ENCODE data around the gene PRIM2. TPM values are rescaled to one million over a fixed set of nuclear protein-coding genes. Genes with fewer than 3 reads are reported as not detected.
"Not testable (repeated sequence)": the region's sequence is repeated elsewhere in the genome, so short reads cannot be mapped to it uniquely, and the experiment has no call there.

Gene PRIM2
- polyA plus RNA-seq, 1 donor from 2014 or later, result 10.0 TPM

DNA sequence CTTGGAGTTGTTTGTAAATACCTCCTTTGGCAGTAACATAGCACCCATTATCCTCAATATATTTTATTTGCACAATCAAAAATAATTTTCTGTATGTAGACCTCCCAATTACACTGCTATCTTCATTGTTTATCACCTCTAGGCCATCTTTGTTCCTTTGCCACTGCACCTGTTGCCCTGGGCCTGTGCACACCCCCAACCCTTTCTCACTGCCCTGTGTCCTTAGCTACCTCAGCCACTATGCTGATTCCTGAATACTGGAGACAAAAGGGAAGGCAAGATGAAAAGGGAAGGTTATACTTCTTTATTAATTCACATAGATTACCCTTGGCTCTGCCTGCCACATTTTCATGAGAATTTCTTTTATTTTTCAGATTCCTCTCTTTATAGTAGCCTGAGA lies 127.9 kb downstream of the PRIM2 start:
- not testable (repeated sequence) for H3K9ac ChIP-seq (ENCODE audit: low read length); H3K27me3 ChIP-seq (ENCODE audit: insufficient read depth, low read depth, low read length); H3K9me3 ChIP-seq (ENCODE audit: low read length); H3K4me3 ChIP-seq (ENCODE audit: low read length); H3K27ac ChIP-seq (ENCODE audit: low read length); H2AFZ ChIP-seq (ENCODE audit: low read depth, low read length); H3K4me2 ChIP-seq (ENCODE audit: low read length); H3K79me2 ChIP-seq (replicated peaks; ENCODE audit: insufficient read depth, low read length); H3K9me2 ChIP-seq (ENCODE audit: insufficient read depth, low read length); H4K20me1 ChIP-seq (ENCODE audit: insufficient read depth); H3K36me3 ChIP-seq (ENCODE audit: insufficient read depth, low read length); H3F3A ChIP-seq (ENCODE audit: insufficient read depth, low read length, poor library complexity, severe bottlenecking)

DNA sequence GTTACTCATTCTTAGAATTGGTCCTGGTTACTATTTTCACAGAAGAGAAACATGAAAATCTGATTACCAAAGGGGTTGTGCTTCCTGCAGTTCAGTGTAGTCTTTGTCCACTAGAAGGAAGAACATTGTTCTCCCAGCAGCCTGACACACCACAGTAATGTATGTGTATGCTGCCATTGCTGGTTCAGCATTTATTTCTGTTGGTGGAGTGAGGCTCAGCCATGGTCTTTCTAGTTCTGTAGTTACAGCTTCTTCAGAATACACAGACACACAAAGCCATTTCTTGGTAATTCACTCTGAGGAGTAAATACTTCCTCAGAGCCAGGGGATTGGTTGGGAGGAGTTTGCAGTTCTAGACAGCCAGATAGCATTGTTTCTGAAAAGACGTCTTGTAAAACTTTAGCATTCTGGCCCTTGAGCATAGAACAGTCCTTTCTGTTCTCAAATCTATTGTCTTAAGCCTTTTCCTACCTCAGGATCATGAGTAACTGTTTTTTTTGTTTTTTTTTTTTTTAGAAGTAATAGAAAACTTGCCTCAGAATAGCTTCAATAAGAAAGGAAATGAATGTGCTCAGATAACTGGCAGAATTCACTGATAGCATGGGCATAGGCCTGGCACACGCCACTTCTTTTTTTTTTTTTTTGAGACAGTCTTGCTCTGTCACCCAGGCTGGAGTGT lies 128.5 kb downstream of the PRIM2 start:
- H3K9ac ChIP-seq (ENCODE audit: low read length); H3K4me2 ChIP-seq (ENCODE audit: low read length); H3K27me3 ChIP-seq (ENCODE audit: insufficient read depth, low read depth, low read length); H3K4me3 ChIP-seq (ENCODE audit: low read length); H3K9me3 ChIP-seq (ENCODE audit: low read length); H3K27ac ChIP-seq (ENCODE audit: low read length); H3K36me3 ChIP-seq (ENCODE audit: insufficient read depth, low read length); H4K20me1 ChIP-seq (ENCODE audit: insufficient read depth); H3K79me2 ChIP-seq (replicated peaks; ENCODE audit: insufficient read depth, low read length); H3K9me2 ChIP-seq (ENCODE audit: insufficient read depth, low read length); H2AFZ ChIP-seq (ENCODE audit: low read depth, low read length); H3F3A ChIP-seq (ENCODE audit: insufficient read depth, low read length, poor library complexity, severe bottlenecking): not testable (repeated sequence)

DNA sequence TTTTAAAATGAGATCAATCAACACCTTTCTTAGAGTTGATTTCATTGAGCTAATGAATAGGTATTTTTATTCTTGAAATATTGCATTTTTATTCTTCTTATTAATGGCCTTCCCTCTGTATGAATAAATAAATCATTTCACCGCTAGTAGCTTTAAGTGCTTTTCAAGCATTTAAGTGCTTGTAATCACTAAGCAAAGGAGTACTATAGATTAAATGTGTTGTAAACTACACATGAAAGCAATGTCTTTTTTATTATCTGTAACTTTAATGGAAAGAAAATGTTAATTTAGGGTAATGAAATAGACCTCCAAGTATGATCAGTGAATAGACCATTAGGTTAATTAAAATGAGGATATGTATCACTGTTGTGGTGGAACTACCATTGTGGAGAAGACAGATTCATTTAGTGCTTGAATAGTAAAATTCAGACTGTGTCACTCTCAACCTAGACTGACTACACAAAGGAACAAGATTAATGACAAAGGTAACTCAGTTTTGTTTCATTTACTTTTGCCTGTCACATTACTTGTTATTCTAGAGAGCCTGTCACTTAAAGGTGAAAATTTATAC lies 132.2 kb downstream of the PRIM2 start:
- not testable (repeated sequence) for H3K79me2 ChIP-seq (replicated peaks; ENCODE audit: insufficient read depth, low read length); H2AFZ ChIP-seq (ENCODE audit: low read depth, low read length); H3K4me2 ChIP-seq (ENCODE audit: low read length); H3K4me3 ChIP-seq (ENCODE audit: low read length); H3K9me3 ChIP-seq (ENCODE audit: low read length); H3F3A ChIP-seq (ENCODE audit: insufficient read depth, low read length, poor library complexity, severe bottlenecking); H3K9ac ChIP-seq (ENCODE audit: low read length); H3K27me3 ChIP-seq (ENCODE audit: insufficient read depth, low read depth, low read length); H3K27ac ChIP-seq (ENCODE audit: low read length); H3K9me2 ChIP-seq (ENCODE audit: insufficient read depth, low read length); H4K20me1 ChIP-seq (ENCODE audit: insufficient read depth); H3K36me3 ChIP-seq (ENCODE audit: insufficient read depth, low read length)

DNA sequence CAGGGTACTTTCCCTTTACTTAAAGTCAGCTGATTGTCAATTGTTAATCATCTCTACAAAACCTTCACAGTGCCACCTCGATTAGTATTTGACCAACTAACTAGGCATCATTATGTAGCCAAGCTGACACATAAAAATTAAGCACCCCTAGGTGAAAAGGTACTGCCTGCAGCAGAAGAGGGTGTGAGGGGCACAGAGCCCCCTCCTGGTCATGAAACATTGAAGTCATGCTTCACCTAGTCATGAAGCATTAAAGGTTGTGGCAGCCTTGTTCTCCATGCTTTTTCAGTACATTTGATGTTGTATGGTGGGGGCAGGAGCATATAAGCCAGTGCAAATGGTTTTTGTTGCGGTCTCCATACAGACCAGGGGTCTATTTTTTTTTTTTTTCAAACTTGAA lies 142.4 kb downstream of the PRIM2 start:
- H3K4me2 ChIP-seq (ENCODE audit: low read length); H3K9ac ChIP-seq (ENCODE audit: low read length); H3K4me3 ChIP-seq (ENCODE audit: low read length); H3K27ac ChIP-seq (ENCODE audit: low read length); H3K9me3 ChIP-seq (ENCODE audit: low read length); H3K36me3 ChIP-seq (ENCODE audit: insufficient read depth, low read length); H2AFZ ChIP-seq (ENCODE audit: low read depth, low read length); H4K20me1 ChIP-seq (ENCODE audit: insufficient read depth); H3K27me3 ChIP-seq (ENCODE audit: insufficient read depth, low read depth, low read length); H3K79me2 ChIP-seq (replicated peaks; ENCODE audit: insufficient read depth, low read length); H3K9me2 ChIP-seq (ENCODE audit: insufficient read depth, low read length); H3F3A ChIP-seq (ENCODE audit: insufficient read depth, low read length, poor library complexity, severe bottlenecking): not testable (repeated sequence)

DNA sequence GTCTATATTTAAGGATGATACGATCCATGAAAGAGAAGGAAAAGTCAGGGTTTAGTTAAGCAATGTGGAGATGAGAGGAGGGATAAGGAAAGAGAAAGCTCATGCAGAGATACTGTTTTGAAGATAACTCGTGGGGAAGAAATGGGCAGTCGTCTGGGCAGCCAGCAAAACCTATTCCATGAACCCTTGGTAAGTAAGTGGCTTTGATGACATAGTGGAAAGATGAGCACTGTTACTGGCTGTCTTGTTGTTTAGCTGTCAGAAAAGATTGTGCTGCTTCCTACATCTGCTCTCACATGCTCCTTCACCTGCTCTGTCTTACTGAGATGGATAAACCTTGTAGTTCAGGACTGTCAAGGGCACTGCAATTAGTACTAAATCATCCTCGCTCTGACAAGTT lies 143.6 kb downstream of the PRIM2 start:
- H3K27me3 ChIP-seq (ENCODE audit: insufficient read depth, low read depth, low read length); H3K36me3 ChIP-seq (ENCODE audit: insufficient read depth, low read length); H3K4me3 ChIP-seq (ENCODE audit: low read length); H3K79me2 ChIP-seq (replicated peaks; ENCODE audit: insufficient read depth, low read length); H3K4me2 ChIP-seq (ENCODE audit: low read length); H3K9me3 ChIP-seq (ENCODE audit: low read length); H4K20me1 ChIP-seq (ENCODE audit: insufficient read depth); H2AFZ ChIP-seq (ENCODE audit: low read depth, low read length); H3K27ac ChIP-seq (ENCODE audit: low read length); H3F3A ChIP-seq (ENCODE audit: insufficient read depth, low read length, poor library complexity, severe bottlenecking); H3K9ac ChIP-seq (ENCODE audit: low read length); H3K9me2 ChIP-seq (ENCODE audit: insufficient read depth, low read length): not testable (repeated sequence)

DNA sequence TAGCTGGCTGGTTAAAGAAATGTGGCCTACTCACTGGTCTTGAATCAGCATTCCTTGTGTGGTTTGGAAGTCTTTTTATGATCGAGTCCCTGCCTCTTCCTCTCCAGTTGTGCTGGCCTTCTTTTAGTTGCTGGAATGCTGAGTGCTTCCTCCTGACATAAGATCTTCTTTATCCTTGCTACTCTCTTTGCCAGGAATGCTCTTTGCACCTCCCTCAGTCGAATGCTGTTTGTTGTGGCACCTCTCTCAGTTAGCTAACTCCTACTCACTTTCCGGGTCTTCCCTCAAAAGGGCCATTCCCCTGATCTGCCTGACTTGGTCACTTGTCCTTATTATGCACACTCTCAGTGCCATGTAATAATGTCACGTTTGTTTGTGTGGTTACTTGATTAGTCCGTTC lies 146.4 kb downstream of the PRIM2 start:
- H3K79me2 ChIP-seq (replicated peaks; ENCODE audit: insufficient read depth, low read length); H3K4me2 ChIP-seq (ENCODE audit: low read length); H3K9me3 ChIP-seq (ENCODE audit: low read length); H3K4me3 ChIP-seq (ENCODE audit: low read length); H2AFZ ChIP-seq (ENCODE audit: low read depth, low read length); H3F3A ChIP-seq (ENCODE audit: insufficient read depth, low read length, poor library complexity, severe bottlenecking); H3K9ac ChIP-seq (ENCODE audit: low read length); H3K27me3 ChIP-seq (ENCODE audit: insufficient read depth, low read depth, low read length); H3K27ac ChIP-seq (ENCODE audit: low read length); H3K36me3 ChIP-seq (ENCODE audit: insufficient read depth, low read length); H4K20me1 ChIP-seq (ENCODE audit: insufficient read depth); H3K9me2 ChIP-seq (ENCODE audit: insufficient read depth, low read length): not testable (repeated sequence)

DNA sequence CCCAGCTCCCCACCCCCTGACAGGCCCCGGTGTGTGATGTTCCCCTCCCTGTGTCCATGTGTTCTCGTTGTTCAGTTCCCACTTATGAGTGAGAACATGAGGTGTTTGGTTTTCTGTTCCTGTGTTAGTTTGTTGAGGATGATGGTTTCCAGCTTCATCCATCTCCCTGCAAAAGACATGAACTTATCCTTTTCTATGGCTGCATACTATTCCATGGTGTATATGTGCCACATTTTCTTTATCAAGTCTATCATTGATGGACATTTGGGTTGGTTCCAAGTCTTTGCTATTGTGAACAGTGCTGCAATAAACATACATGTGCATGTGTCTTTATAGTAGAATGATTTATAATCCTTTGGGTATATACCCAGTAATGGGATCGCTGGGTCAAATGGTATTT lies 148.5 kb downstream of the PRIM2 start:
- H3K27ac ChIP-seq (ENCODE audit: low read length); H3K9me3 ChIP-seq (ENCODE audit: low read length); H3K27me3 ChIP-seq (ENCODE audit: insufficient read depth, low read depth, low read length); H2AFZ ChIP-seq (ENCODE audit: low read depth, low read length); H4K20me1 ChIP-seq (ENCODE audit: insufficient read depth); H3K4me3 ChIP-seq (ENCODE audit: low read length); H3K36me3 ChIP-seq (ENCODE audit: insufficient read depth, low read length); H3K79me2 ChIP-seq (replicated peaks; ENCODE audit: insufficient read depth, low read length); H3K4me2 ChIP-seq (ENCODE audit: low read length); H3K9ac ChIP-seq (ENCODE audit: low read length); H3K9me2 ChIP-seq (ENCODE audit: insufficient read depth, low read length); H3F3A ChIP-seq (ENCODE audit: insufficient read depth, low read length, poor library complexity, severe bottlenecking): not testable (repeated sequence)

Data from neural cell (in vitro differentiated cells).